NT2/D1 (cell line): ENCODE measurements around the gene CLEC16A.

Experiments used
- YY1 ChIP-seq: IDR thresholded peaks from 2 replicates; pipeline ENCODE4 v1.6.1; 2011; ENCODE audit not compliant: insufficient read length, insufficient read depth
- ZNF274 ChIP-seq: IDR thresholded peaks from 2 replicates; pipeline ENCODE4 v1.6.1; 2011; ENCODE audit warnings: mild to moderate bottlenecking, low read depth, low read length

- TF ChIP-seq ZNF274, result no peak
- TF ChIP-seq YY1, result no peak
Observed at GRCh38 chr16:11213799-11214198, 269.4 kb downstream of the CLEC16A start.
